HepG2 (cell line): ENCODE data around the gene MTUS2. TPM values are rescaled to one million over a fixed set of nuclear protein-coding genes. Genes with fewer than 3 reads are reported as not detected.

ENCODE experiments used
- ATAC-seq: fragments of 200-7000 bp; cut with Tn5 transposase; 3 replicates; pipeline ENCODE4 v1.9.1; 2020; ENCODE audit warnings: mild to moderate bottlenecking, moderate library complexity
- BruUV-seq: library from RNA; stranded (reverse); fragments of 400-500 nt; replicated peaks from 2 replicates; lab custom pipeline; 2021; lab: Mats Ljungman, UMichigan
- CTCF ChIA-PET: fragments of 300-600 bp; formaldehyde crosslinking; extraction: SDS; loops from one replicate; lab custom pipeline; 2021; ENCODE audit warnings: low total read pairs, inconsistent platforms, low intra/inter-chr PET ratio; lab: Yijun Ruan, JAX
- POLR2A ChIA-PET: fragments of 350-600 bp; sonication (Branson Sonifier 250); formaldehyde crosslinking; loops from one replicate; lab custom pipeline; 2020; ENCODE audit warnings: antibody characterized with exemption, inconsistent platforms; lab: Yijun Ruan, JAX
- DNase-seq: peaks from one replicate; pipeline ENCODE4 v3.0.0-alpha.2; 2015; ENCODE audit warnings: low spot score
- FAIRE-seq: peaks from 3 replicates; lab custom pipeline; 2011; peaks lifted over from hg19 to GRCh38; lab: Jason Lieb, UNC
- H2AFZ ChIP-seq: one replicate; pipeline ENCODE4 v1.6.1; 2011; ENCODE audit warnings: low read length, inconsistent platforms
- H3K27ac ChIP-seq: fragments of 300-600 bp; 3 replicates; pipeline ENCODE4 v1.8.0; 2011; ENCODE audit warnings: mixed run types, mild to moderate bottlenecking, mixed read lengths, low read length, inconsistent platforms; ENCODE audit not compliant: insufficient read depth; ENCODE audit errors: extremely low read length
- H3K27me3 ChIP-seq, 2 experiments: fragments of 200-600 bp in 1 of 2; 2 replicates in 1 of 2; 3 replicates in 1 of 2; pipeline versions ENCODE4 v1.6.0 to v1.8.0; 2011; ENCODE audit warnings: low read length in 2 of 2, mild to moderate bottlenecking in 2 of 2, moderate library complexity in 2 of 2, inconsistent platforms in 1 of 2; ENCODE audit not compliant: insufficient read depth in 2 of 2, control insufficient read depth in 1 of 2
- H3K36me3 ChIP-seq, 2 experiments: fragments of 200-600 bp in 1 of 2; replicated peaks in 1 of 2; 2 replicates in 1 of 2; 3 replicates in 1 of 2; pipeline versions ENCODE4 v1.5.1 to v1.8.0; 2011; ENCODE audit warnings: low read length in 2 of 2, inconsistent platforms in 1 of 2; ENCODE audit not compliant: insufficient read depth in 2 of 2, control insufficient read depth in 1 of 2
- H3K4me1 ChIP-seq: 2 replicates; pipeline ENCODE4 v1.5.1; 2012; ENCODE audit warnings: low read length, inconsistent platforms; ENCODE audit not compliant: insufficient read depth
- H3K4me2 ChIP-seq: 2 replicates; pipeline ENCODE4 v1.6.0; 2011; ENCODE audit warnings: low read depth, low read length, inconsistent platforms
- H3K4me3 ChIP-seq, 3 experiments: fragments of 200-600 bp in 1 of 3; sonication (generic), shearing (Covaris generic) in 1 of 3; replicated peaks in 1 of 3; 2 replicates each; pipeline ENCODE4 v1.5.1; 2011 to 2016; ENCODE audit warnings: low read length in 3 of 3, inconsistent platforms in 2 of 3, low read depth in 2 of 3, mild to moderate bottlenecking in 2 of 3, control low read depth in 1 of 3, mixed read lengths in 1 of 3; ENCODE audit not compliant: insufficient read depth in 1 of 3
- H3K79me2 ChIP-seq: one replicate; pipeline ENCODE4 v1.6.1; 2011; ENCODE audit warnings: low read length, inconsistent platforms; ENCODE audit not compliant: insufficient read depth
- H3K9ac ChIP-seq: 2 replicates; pipeline ENCODE4 v1.6.0; 2011; ENCODE audit warnings: mild to moderate bottlenecking, low read depth, low read length, inconsistent platforms; ENCODE audit not compliant: insufficient read depth
- H3K9me3 ChIP-seq: 2 replicates; pipeline ENCODE4 v1.5.1; 2012; ENCODE audit warnings: mild to moderate bottlenecking, low read length
- H4K20me1 ChIP-seq: 2 replicates; pipeline ENCODE4 v1.6.0; 2011; ENCODE audit warnings: inconsistent platforms, mild to moderate bottlenecking, low read length, moderate library complexity; ENCODE audit not compliant: insufficient read depth
- DZIP1 ChIP-seq: sonication (generic); formaldehyde crosslinking; IDR thresholded peaks from 2 replicates; pipeline ENCODE4 v1.5.0; 2020; ENCODE audit warnings: mild to moderate bottlenecking, missing genetic modification reagents
- NFKB2 ChIP-seq: sonication (generic); formaldehyde crosslinking; IDR thresholded peaks from 2 replicates; pipeline ENCODE4 v1.4.0; 2020; ENCODE audit warnings: missing genetic modification reagents, borderline replicate concordance
- U2AF1 ChIP-seq: fragments of 200-400 bp; formaldehyde crosslinking; optimal IDR thresholded peaks from 2 replicates; pipeline ENCODE3; 2017; ENCODE audit warnings: mild to moderate bottlenecking, low read depth, low read length
- XRCC5 ChIP-seq: fragments of 200-400 bp; formaldehyde crosslinking; optimal IDR thresholded peaks from 2 replicates; pipeline ENCODE3; 2017; ENCODE audit warnings: mild to moderate bottlenecking, low read length
- ZBTB1 ChIP-seq: sonication (generic); formaldehyde crosslinking; IDR thresholded peaks from 2 replicates; pipeline ENCODE4 v1.4.0; 2020; ENCODE audit warnings: missing genetic modification reagents, borderline replicate concordance
- ZNF263 ChIP-seq: sonication (generic); formaldehyde crosslinking; IDR thresholded peaks from 2 replicates; pipeline ENCODE4 v1.4.0; 2020; ENCODE audit warnings: missing genetic modification reagents
- ZNF362 ChIP-seq: sonication (generic); formaldehyde crosslinking; IDR thresholded peaks from 2 replicates; pipeline ENCODE4 v1.4.0; 2020; ENCODE audit warnings: missing genetic modification reagents, mild to moderate bottlenecking, borderline replicate concordance
- ZSCAN9 ChIP-seq: IDR thresholded peaks from 2 replicates; pipeline ENCODE4 v1.6.1; 2016; ENCODE audit warnings: borderline replicate concordance
- WGBS: methylation state at CpG from one replicate; pipeline ENCODE4 v1.1.6; 2017; ENCODE audit warnings: low lambda C conversion rate; 5-methylcytosine and 5-hydroxymethylcytosine counted together
- in situ Hi-C: cut with HindIII; loops from 2 replicates; pipeline ENCODE4 v1.10.0; 2017; ENCODE audit warnings: low pct_unique_long_range_greater_than_20kb; ENCODE audit not compliant: extremely low pct_ligation_motif_present
- intact Hi-C: fragments of 100-400 bp; cut with micrococcal nuclease; formaldehyde crosslinking; loops from one replicate; pipeline ENCODE4 v1.10.0; 2022; ENCODE audit not compliant: unreplicated experiment
- polyA plus RNA-seq, 8 experiments: library from polyadenylated mRNA; depleted of rRNA in 3 of 8; stranded (reverse) in 7 of 8; unstranded in 1 of 8; fragments of >200 nt; fragmentation: Illumina TruSeq in 4 of 8; extraction: Trizol in 4 of 8; gene quantifications; 2 replicates each; pipeline versions ENCODE4 v1.2.1 to v1.2.3, GENCODE V29; 2011 to 2016; ENCODE audit warnings: low read depth in 4 of 8, missing spikeins in 1 of 8, mixed read lengths in 1 of 8; ENCODE audit not compliant: insufficient read depth in 1 of 8
- total RNA-seq, 5 experiments: library from RNA; depleted of rRNA; stranded (reverse); fragments of >200 nt; fragmentation: Illumina TruSeq; extraction: Trizol; gene quantifications; 2 replicates each; pipeline ENCODE4 v1.2.3, GENCODE V29; 2016; ENCODE audit warnings: low read depth in 1 of 5
- TF ChIP-seq, protein P1 (sequence below): sonication (generic); formaldehyde crosslinking; IDR thresholded peaks from 2 replicates; pipeline ENCODE4 v1.5.0; 2020; ENCODE audit warnings: missing genetic modification reagents

Gene MTUS2
- total and polyA plus RNA-seq, 2 of the 13 experiments (the other 11 are each of a cell fraction or from before 2014, with no cell fraction given), result not detected

DNA sequence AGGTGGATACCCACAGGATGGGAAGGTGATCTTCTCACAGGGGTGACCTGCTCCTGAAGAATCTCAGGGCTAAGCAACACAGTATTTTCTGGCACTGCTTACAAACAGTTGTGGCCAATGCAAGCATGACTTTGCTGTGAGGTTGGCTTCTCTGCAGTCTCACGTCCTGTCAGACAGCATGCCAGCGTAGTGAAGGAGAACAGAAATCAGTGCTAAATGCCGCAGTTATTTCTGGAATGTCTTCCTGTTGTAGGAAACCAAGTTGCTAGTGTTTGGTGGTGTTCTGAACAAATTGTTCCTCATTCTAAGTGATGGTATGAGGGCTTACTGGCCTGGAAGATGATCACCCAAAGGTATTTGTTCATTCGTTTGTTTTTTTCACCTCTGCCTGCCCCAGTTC is 320.1 kb downstream of the MTUS2 start (continued):
- no peak for TF ChIP-seq XRCC5

DNA sequence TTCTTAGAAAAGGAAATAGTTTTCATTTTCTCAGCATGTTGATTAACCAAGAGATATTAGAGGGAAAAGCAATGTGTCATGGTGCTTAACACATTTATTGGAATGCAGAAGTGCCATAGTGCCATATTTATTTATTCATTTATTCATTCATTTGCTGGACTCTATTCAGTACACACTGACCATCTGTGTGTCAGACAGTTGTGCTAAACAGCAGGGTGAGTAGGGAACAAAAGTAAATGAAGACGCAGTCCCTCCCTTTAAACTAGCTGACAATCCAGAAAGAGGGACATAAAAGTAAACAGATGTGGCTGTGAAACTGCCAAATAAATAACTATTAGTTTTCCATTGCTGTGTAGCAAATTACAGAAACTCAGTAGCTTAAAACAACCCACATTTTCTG is 323.7 kb downstream of the MTUS2 start:
- Histone ChIP-seq H2AFZ (no peak overlapping the region), H3K4me3 (no peak overlapping the region), H3K4me1 (no peaks in the 10 kb centered on the region), H3K79me2 (no peaks in the 10 kb centered on the region), H3K27me3 (no peaks in the 10 kb centered on the region; a peak in 1 of 5 replicates), H3K27ac (no peak overlapping the region), H4K20me1 (no peaks in the 10 kb centered on the region), H3K9ac (no peak overlapping the region), H3K4me2 (no peak overlapping the region), H3K36me3 (no peaks in the 10 kb centered on the region), H3K9me3 (peaks cover 88% of the 10 kb centered on the region)
- DNase-seq, result no peak
- in situ Hi-C loops, result no loop called here
- 3% methylated on average over 1 of the region's 1 CpG for WGBS
- POLR2A ChIA-PET, result no interaction called here
- no peak for ATAC-seq
- TF ChIP-seq ZNF362 (no peak), NFKB2 (CRISPR knock-in tag) (no peak), ZNF263 (CRISPR knock-in tag) (no peak), U2AF1 (no peak), ZBTB1 (CRISPR knock-in tag) (no peak), ZSCAN9 (CRISPR knock-in tag) (no peak), DZIP1 (CRISPR knock-in tag) (no peak)
- TF ChIP-seq, protein P1, sequence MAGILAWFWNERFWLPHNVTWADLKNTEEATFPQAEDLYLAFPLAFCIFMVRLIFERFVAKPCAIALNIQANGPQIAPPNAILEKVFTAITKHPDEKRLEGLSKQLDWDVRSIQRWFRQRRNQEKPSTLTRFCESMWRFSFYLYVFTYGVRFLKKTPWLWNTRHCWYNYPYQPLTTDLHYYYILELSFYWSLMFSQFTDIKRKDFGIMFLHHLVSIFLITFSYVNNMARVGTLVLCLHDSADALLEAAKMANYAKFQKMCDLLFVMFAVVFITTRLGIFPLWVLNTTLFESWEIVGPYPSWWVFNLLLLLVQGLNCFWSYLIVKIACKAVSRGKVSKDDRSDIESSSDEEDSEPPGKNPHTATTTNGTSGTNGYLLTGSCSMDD (CRISPR knock-in tag), result no peak
- CTCF ChIA-PET, result no interaction called here
- intact Hi-C loops, result no loop called here
- BruUV-seq, result no TSS peak
- FAIRE-seq, result no peak
